HL-60 (cell line): ENCODE results near the gene PRSS53.

Experiments
- DNase-seq, 2 experiments: peaks; one replicate each; pipeline ENCODE4 v3.0.0-alpha.2; 2010 to 2020; ENCODE audit warnings: low read depth in 1 of 2, low spot score in 1 of 2
- H3K27ac ChIP-seq: fragments of 250-450 bp; sonication (Bioruptor Pico); replicated peaks from 2 replicates; pipeline ENCODE4 v1.5.1; 2020; ENCODE audit warnings: mild to moderate bottlenecking, moderate library complexity
- H3K27me3 ChIP-seq: fragments of 250-450 bp; sonication (Bioruptor Pico); 2 replicates; pipeline ENCODE4 v1.5.1; 2021; ENCODE audit warnings: mild to moderate bottlenecking, moderate library complexity; ENCODE audit not compliant: insufficient read depth, poor library complexity, severe bottlenecking
- H3K4me3 ChIP-seq: replicated peaks from 2 replicates; pipeline ENCODE4 v1.5.1; 2011; ENCODE audit warnings: mild to moderate bottlenecking, control low read depth, low read length; ENCODE audit not compliant: insufficient read depth
- GABPA ChIP-seq: IDR thresholded peaks from 2 replicates; pipeline ENCODE4 v1.6.1; 2012; ENCODE audit warnings: low read depth
- POLR2AphosphoS5 ChIP-seq: IDR thresholded peaks from 2 replicates; pipeline ENCODE4 v1.6.1; 2012; ENCODE audit warnings: low read depth
- REST ChIP-seq: IDR thresholded peaks from 2 replicates; pipeline ENCODE4 v1.6.1; 2012; ENCODE audit warnings: low read depth; ENCODE audit not compliant: insufficient replicate concordance
- SPI1 ChIP-seq: IDR thresholded peaks from 2 replicates; pipeline ENCODE4 v1.6.1; 2012; ENCODE audit warnings: low read depth, mild to moderate bottlenecking, borderline replicate concordance
- TF ChIP-seq, protein P1 (sequence below): IDR thresholded peaks from one replicate; pipeline ENCODE4 v1.5.1; 2011; ENCODE audit warnings: low read length, control low read depth, inconsistent platforms; ENCODE audit not compliant: insufficient read depth

PRSS53 gene

GRCh38 chr16:31061126-31061812 lies 27.5 kb downstream of the PRSS53 start:
- Histone ChIP-seq H3K27ac (no peak overlapping the region), H3K4me3 (no peak overlapping the region), H3K27me3 (no peaks in the 10 kb centered on the region)
- DNase-seq, result no peak
- TF ChIP-seq GABPA, result no peak
- TF ChIP-seq SPI1, result no peak
- TF ChIP-seq REST, result no peak

GRCh38 chr16:31055613-31056012 lies 33.1 kb downstream of the PRSS53 start:
- Histone ChIP-seq H3K27ac (no peak overlapping the region), H3K27me3 (no peaks in the 10 kb centered on the region), H3K4me3 (no peak overlapping the region)
- TF ChIP-seq, protein P1, sequence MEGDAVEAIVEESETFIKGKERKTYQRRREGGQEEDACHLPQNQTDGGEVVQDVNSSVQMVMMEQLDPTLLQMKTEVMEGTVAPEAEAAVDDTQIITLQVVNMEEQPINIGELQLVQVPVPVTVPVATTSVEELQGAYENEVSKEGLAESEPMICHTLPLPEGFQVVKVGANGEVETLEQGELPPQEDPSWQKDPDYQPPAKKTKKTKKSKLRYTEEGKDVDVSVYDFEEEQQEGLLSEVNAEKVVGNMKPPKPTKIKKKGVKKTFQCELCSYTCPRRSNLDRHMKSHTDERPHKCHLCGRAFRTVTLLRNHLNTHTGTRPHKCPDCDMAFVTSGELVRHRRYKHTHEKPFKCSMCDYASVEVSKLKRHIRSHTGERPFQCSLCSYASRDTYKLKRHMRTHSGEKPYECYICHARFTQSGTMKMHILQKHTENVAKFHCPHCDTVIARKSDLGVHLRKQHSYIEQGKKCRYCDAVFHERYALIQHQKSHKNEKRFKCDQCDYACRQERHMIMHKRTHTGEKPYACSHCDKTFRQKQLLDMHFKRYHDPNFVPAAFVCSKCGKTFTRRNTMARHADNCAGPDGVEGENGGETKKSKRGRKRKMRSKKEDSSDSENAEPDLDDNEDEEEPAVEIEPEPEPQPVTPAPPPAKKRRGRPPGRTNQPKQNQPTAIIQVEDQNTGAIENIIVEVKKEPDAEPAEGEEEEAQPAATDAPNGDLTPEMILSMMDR, result no peak
- TF ChIP-seq GABPA (no peak), POLR2AphosphoS5 (no peak), SPI1 (no peak), REST (no peak)
- DNase-seq, result no peak

- TF ChIP-seq GABPA (no peak), POLR2AphosphoS5 (no peak), REST (no peak), SPI1 (no peak)
- TF ChIP-seq, protein P1, result no peak
- DNase-seq, result peak in 1 of 2 experiments; percentile 41
- Histone ChIP-seq H3K4me3 (no peak overlapping the region), H3K27me3 (no peaks in the 10 kb centered on the region), H3K27ac (no peak overlapping the region)
These were observed 36.6 kb downstream of the PRSS53 start for GRCh38 chr16:31052114-31052513.
